ENCODE results near the gene ZKSCAN1. TPM values are rescaled to one million over a fixed set of nuclear protein-coding genes. Genes with fewer than 3 reads are reported as not detected.

Gene ZKSCAN1
- total RNA-seq, 1 donor from 2014 or later: 105 TPM

- no peak for DNase-seq (ENCODE audit: low spot score)
Measured at GRCh38 chr7:100079024-100079560, 63.7 kb downstream of the ZKSCAN1 start.

DNA sequence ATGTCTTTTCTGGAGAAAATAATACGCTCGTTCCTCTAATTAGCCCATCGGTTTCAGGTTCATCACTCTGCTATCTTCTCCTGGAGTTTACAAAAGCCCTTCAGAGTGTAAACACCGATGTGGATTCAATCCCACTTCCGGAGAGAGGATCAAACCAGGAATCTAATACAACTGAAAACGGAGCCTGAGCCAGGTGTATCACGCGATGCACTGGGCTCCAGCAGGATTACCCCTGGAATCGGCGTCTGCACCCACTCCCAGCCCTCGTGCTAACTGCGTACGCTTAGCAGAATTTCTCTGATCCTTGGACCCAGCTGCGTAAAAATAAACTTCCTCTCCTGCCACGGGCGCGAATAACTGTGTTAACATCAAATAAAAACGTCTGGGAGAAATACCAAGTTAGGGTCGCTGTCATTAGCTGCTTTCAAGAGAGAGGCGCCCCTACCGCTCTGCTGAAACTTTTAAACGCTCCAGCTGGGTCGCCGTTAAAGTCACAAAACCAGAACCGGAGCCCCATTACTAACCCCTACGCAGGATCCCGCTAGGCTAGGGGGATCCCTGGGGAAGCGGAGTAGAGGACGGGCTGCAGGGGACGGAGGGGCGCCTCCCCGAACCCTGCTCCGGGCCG, 65.6 kb downstream of the ZKSCAN1 start:
- no peak for DNase-seq (ENCODE audit: low spot score)

- DNase-seq (ENCODE audit: low spot score): peak; percentile 99
Measured at GRCh38 chr7:100081535-100082102, 66.2 kb downstream of the ZKSCAN1 start, which contains the start of gene ZNF3. Gene ZNF3, minus strand, starts transcription at chr7:100081723. Its CDS starts 4,366 bp downstream, at chr7:100077357.

DNA sequence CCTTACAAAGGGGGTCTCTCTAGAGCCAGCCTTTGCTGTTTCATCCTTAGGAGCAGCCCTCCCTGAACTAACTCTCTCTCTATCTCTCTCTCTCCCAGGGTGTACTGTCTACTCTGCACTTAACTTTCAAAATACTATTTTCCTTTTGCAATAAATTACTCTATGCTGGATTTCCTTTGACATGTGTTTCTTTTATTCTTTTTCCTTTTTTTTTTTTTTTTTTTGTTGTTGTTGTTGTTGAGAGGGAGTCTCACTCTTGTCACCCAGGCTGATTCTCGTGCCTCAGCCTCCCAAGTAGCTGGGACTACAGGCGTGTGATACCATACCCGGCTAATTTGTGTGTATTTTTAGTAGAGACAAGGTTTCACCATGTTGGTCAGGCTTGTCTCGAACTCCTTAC, 67.6 kb downstream of the ZKSCAN1 start:
- DNase-seq (ENCODE audit: low spot score): no peak

DNA sequence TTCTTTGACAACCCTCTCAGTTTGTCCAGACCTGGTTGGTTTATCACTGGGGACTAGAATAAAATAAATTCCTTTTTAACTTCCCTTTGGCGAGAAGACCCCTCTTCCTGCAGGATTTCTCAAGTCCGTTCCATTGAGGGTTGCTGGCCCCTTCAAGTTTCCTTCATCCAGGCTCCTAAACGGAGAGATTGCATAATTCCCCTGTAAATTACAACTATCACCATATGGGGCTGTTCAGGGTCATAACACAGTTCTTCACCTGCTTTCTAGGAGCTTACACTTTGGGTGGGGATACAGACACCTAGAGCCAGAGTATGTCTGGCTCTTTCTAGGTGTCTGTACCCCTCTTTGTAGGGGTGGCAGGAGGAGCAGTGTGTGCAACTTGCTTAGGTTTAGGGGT, 70.1 kb downstream of the ZKSCAN1 start:
- no peak for DNase-seq (ENCODE audit: low spot score)

GRCh38 chr7:100087055-100087750, 71.8 kb downstream of the ZKSCAN1 start:
- DNase-seq (ENCODE audit: low spot score): no peak

DNA sequence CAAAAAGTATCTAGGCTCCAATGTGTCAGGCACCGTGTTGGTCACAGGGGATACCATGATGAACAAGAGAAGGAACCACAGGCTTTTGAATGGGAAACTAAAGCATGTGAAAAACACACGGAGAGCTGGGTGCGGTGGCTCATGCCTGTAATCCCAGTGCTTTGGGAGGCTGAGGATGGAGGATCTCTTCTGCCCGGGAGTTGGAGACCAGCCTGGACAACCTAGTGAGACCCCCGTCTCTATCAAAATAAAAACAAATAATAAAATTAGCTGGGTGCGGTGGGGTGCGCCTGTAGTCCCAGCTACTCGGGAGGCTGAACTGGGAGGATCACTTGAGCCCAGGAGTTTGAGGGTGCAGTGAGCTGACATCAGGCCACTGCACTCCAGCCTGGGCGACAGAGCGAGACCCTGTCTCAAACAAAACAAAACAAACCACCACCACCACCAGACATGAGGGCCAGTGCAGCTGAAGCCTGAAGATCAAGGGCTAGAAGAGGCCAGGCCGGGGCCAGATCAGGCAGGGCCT, 72.8 kb downstream of the ZKSCAN1 start:
- no peak for DNase-seq (ENCODE audit: low spot score)

DNA sequence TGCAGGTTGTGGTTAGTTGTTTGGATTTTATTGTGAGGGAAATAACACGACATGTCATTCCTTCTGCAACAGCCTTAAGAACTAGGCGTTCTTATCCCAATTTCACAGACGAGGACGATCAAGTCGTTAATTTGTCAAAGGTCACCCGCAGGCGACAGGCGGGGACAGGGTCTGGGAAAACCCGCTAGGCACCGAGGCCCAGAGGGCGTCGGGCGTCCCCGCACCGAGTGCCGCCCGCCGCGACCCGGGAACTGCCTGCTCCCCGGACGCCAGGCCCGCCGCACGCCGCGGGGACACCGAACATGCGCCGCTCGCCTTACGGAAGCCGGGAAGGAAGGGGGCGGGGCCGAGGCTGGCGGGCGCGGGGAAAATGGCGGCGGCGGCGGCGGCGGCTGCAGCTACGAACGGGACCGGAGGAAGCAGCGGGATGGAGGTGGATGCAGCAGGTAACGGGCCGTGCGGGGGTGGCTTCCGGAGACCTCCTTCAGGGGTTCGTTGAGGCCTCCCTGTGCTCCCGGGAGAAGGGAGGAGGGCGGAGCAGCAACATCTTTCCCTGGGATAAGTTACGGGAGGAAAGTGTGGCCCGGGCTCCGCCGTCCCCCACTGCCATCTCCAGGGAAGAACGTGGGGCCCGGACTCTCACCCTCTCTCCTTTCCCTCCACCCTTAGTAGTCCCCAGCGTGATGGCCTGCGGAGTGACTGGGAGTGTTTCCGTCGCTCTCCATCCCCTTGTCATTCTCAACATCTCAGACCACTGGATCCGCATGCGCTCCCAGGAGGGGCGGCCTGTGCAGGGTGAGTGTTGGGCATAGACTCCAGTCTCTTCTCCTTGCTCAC, 73.4 kb downstream of the ZKSCAN1 start, which contains the start of gene COPS6:
Gene COPS6 (plus strand): TSS at position 349 of the 837 bp plus-strand sequence. CDS start 22 bp downstream, at position 371.
- DNase-seq (ENCODE audit: low spot score): peak; percentile 87

- DNase-seq (ENCODE audit: low spot score): no peak
Measured at GRCh38 chr7:100089458-100090196, 74.2 kb downstream of the ZKSCAN1 start.

GRCh38 chr7:100090527-100091410, 75.4 kb downstream of the ZKSCAN1 start:
- no peak for DNase-seq (ENCODE audit: low spot score)

Other genes with a start within 250 kb of the ZKSCAN1 start
- gene CYP3A4, start 231.4 kb upstream of the ZKSCAN1 start, total RNA-seq: not detected
- gene CYP3A43, start 187.6 kb upstream of the ZKSCAN1 start, total RNA-seq: 0.75 TPM
- gene OR2AE1, start 138.6 kb upstream of the ZKSCAN1 start, total RNA-seq: not detected
- 36.3 TPM for gene TRIM4, start 96.1 kb upstream of the ZKSCAN1 start, total RNA-seq
- not detected for gene GJC3, start 86.0 kb upstream of the ZKSCAN1 start, total RNA-seq
- 6.2 TPM for gene AZGP1, start 39.6 kb upstream of the ZKSCAN1 start, total RNA-seq
- gene ZSCAN21, start 34.2 kb downstream of the ZKSCAN1 start, total RNA-seq: 13.3 TPM
- 41.3 TPM for gene ZNF3, start 66.1 kb downstream of the ZKSCAN1 start, total RNA-seq
- 121 TPM for gene COPS6, start 73.4 kb downstream of the ZKSCAN1 start, total RNA-seq
- gene MCM7, start 85.8 kb downstream of the ZKSCAN1 start, total RNA-seq: 52.4 TPM
- 19.5 TPM for gene AP4M1, start 86.0 kb downstream of the ZKSCAN1 start, total RNA-seq
- 47.4 TPM for gene TAF6, start 103.8 kb downstream of the ZKSCAN1 start, total RNA-seq
- 8.7 TPM for gene CNPY4, start 104.0 kb downstream of the ZKSCAN1 start, total RNA-seq
- 1.5 TPM for gene MBLAC1, start 111.4 kb downstream of the ZKSCAN1 start, total RNA-seq
- gene LAMTOR4, start 133.3 kb downstream of the ZKSCAN1 start, total RNA-seq: 108 TPM
- 35.5 TPM for gene TRAPPC14, start 143.1 kb downstream of the ZKSCAN1 start, total RNA-seq
- gene GAL3ST4, start 153.0 kb downstream of the ZKSCAN1 start, total RNA-seq: 7.1 TPM
- 5.1 TPM for gene GPC2, start 161.8 kb downstream of the ZKSCAN1 start, total RNA-seq
- gene STAG3, start 162.3 kb downstream of the ZKSCAN1 start, total RNA-seq: 1.9 TPM
- 1.1 TPM for gene PVRIG, start 204.4 kb downstream of the ZKSCAN1 start, total RNA-seq

All from ureter (tissue), 1 donor.